ENCODE data around the gene METTL23. TPM values are rescaled to one million over a fixed set of nuclear protein-coding genes. Genes with fewer than 3 reads are reported as not detected.
A peak's percentile ranks its signal among the peaks of the same experiment; 100 is the strongest.
"Not testable (repeated sequence)": the region's sequence is repeated elsewhere in the genome, so short reads cannot be mapped to it uniquely, and the experiment has no call there.

The METTL23 gene
- total RNA-seq, 1 donor from 2014 or later: 31.6 TPM

- H3K36me3 ChIP-seq: peaks cover 57% of the 10 kb centered on the region
Observed at GRCh38 chr17:76742958-76743357, 16.3 kb downstream of the METTL23 start.

DNA sequence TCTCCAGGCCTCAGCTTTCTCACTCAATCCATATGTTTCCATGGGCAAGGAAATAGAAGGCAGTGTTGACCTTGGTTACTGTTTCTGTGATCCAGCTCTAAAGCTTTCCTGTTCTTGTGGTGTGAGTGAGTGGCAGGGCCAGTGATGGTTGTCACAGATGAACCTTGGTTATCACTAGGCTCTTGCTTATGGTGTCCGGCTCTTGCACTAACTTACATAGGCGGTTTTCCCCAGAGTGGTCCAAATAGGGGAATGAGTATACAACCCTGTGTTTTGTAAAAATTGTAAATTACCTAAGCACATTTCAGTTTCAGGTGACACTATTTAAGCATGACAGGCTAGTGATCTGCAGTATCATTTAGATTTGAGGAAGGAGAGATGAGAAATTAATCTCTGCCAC, 18.1 kb downstream of the METTL23 start:
- ATAC-seq (no peak), DNase-seq (no peak)
- H3K36me3 ChIP-seq: peaks cover 68% of the 10 kb centered on the region
- no peak for TF ChIP-seq CTCF (IDR thresholded peaks at IDR 0.05)
- no peaks in the 10 kb centered on the region for H3K27me3 ChIP-seq (ENCODE audit: low read depth)
- no peak overlapping the region for H3K4me3 ChIP-seq
- H3K9me3 ChIP-seq: no peaks in the 10 kb centered on the region
- H3K27ac ChIP-seq: no peak overlapping the region
- intact Hi-C loops (cut with DNase I): no loop called here
- H3K4me1 ChIP-seq: peaks cover 12% of the 10 kb centered on the region

More at GRCh38 chr17:76742958-76743357, 16.3 kb downstream of the METTL23 start:
- Histone ChIP-seq H3K27ac (no peak overlapping the region), H3K4me1 (peaks cover 24% of the 10 kb centered on the region), H3K4me3 (no peak overlapping the region), H3K27me3 (ENCODE audit: low read depth) (no peaks in the 10 kb centered on the region), H3K9me3 (no peaks in the 10 kb centered on the region)
- no peak for ATAC-seq
- TF ChIP-seq CTCF (IDR thresholded peaks at IDR 0.05): no peak
- intact Hi-C loops (cut with DNase I): no loop called here
- no peak for DNase-seq

- H3K27ac ChIP-seq; DNase-seq; intact Hi-C loops (cut with DNase I); H3K27me3 ChIP-seq (ENCODE audit: low read depth); ATAC-seq; H3K4me1 ChIP-seq; H3K9me3 ChIP-seq; H3K4me3 ChIP-seq: not testable (repeated sequence)
- H3K36me3 ChIP-seq: peaks cover 68% of the 10 kb centered on the region
Observed at GRCh38 chr17:76745785-76746184, 19.1 kb downstream of the METTL23 start.

DNA sequence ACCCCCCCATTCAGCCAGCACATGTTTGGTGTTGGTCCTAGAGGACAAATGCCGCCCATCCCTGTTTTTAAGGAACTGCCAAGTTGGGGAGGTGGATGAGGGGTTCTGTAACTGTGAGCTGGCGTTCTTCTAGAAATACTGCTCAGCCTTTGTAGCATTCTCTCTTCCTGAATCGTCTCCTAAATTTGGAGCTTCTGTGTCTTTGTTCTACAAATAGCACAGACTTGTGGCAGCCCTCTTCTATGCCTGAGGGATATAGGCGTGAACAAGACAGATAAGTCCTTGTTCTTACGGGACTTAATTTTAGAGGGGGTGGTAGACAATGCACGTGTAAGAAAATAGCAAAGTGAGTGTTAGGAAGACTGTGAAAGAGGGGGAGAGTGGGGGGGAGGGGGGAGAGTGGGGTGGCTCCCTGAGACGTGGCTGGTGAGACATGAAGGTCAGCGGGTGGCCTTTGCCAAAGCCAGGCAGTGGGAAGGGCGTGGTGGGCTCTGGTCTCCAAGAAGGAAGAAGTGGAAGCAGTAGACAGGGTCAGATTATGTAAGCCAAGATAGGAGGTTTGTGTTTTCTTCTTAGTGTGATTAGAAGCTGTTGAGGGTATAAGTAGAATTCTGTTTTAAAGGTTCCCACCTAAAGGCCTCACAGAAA, 21.2 kb downstream of the METTL23 start:
- Histone ChIP-seq H3K27me3 (ENCODE audit: low read depth) (no peaks in the 10 kb centered on the region), H3K27ac (peak overlapping the region; percentile 9), H3K4me3 (no peak overlapping the region), H3K4me1 (peaks cover 4% of the 10 kb centered on the region), H3K36me3 (peaks cover 61% of the 10 kb centered on the region), H3K9me3 (no peaks in the 10 kb centered on the region)
- DNase-seq (no peak), ATAC-seq (no peak)
- TF ChIP-seq CTCF (IDR thresholded peaks at IDR 0.05): no peak
- intact Hi-C loops (cut with DNase I): no loop called here

- H3K4me1 ChIP-seq: peaks cover 4% of the 10 kb centered on the region
- H3K36me3 ChIP-seq: peaks cover 55% of the 10 kb centered on the region
- intact Hi-C loops (cut with DNase I): no loop called here
- H3K27ac ChIP-seq: peak overlapping the region; percentile 9
- no peak for DNase-seq
- no peak for TF ChIP-seq CTCF (IDR thresholded peaks at IDR 0.05)
- no peak for ATAC-seq
- no peak overlapping the region for H3K4me3 ChIP-seq
- H3K27me3 ChIP-seq (ENCODE audit: low read depth): no peaks in the 10 kb centered on the region
- no peaks in the 10 kb centered on the region for H3K9me3 ChIP-seq
Observed at GRCh38 chr17:76748657-76749056, 22.0 kb downstream of the METTL23 start.

DNA sequence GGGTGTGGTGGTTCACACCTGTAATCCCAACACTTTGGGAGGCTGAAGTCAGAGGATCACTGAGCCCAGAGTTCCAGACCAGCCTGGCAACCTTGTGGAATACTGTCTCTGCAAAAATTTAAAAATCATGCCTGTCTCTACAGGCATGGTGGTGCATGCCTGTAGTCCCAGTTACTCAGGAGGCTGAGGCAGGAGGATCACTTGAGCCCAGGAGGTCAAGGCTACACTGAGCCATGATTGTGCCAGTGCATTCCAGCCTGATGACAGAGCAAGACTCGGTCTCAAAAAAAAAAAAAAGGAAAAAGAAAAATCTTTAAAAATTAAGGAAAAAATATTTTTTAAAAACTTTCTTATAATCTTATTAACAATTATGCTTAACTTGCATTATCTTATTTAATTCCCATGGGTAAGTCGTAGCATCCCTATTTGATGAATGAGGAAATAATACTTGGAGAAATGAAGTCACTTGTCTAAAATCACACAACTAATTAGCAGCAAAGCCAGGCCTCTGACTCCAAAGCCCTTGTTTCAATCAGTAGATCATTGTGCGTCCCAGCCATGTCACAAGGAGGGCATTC, 24.9 kb downstream of the METTL23 start:
- intact Hi-C loops (cut with DNase I): no loop called here
- peaks cover 4% of the 10 kb centered on the region for H3K4me1 ChIP-seq
- H3K36me3 ChIP-seq: peaks cover 50% of the 10 kb centered on the region
- no peaks in the 10 kb centered on the region for H3K27me3 ChIP-seq (ENCODE audit: low read depth)
- no peaks in the 10 kb centered on the region for H3K9me3 ChIP-seq
- no peak overlapping the region for H3K27ac ChIP-seq
- no peak for DNase-seq
- H3K4me3 ChIP-seq: no peak overlapping the region
- TF ChIP-seq CTCF (IDR thresholded peaks at IDR 0.05): no peak
- no peak for ATAC-seq
